Psoas muscle (tissue), 8 donors: ENCODE results near the gene CCDC60. TPM values are rescaled to one million over a fixed set of nuclear protein-coding genes. Genes with fewer than 3 reads are reported as not detected.

Source experiments
- ATAC-seq, 4 donors: fragments of 200-7000 bp; cut with Tn5 transposase; one replicate each; pipeline ENCODE4 v1.9.1; 2020; ENCODE audit warnings: moderate library complexity in 3 of 4, mild to moderate bottlenecking in 2 of 4
- DNase-seq, 2 donors: peaks; one replicate each; pipeline ENCODE4 v3.0.0-alpha.2; 2020
- H3K27ac ChIP-seq: fragments of 200-600 bp; one replicate; pipeline ENCODE4 v1.8.0; 2022
- H3K27me3 ChIP-seq, 3 donors: fragments of 200-600 bp in 1 of 3; one replicate each; pipeline versions ENCODE4 v1.6.1 to v1.8.0; 2013 to 2022; ENCODE audit warnings: low read length in 2 of 3, mild to moderate bottlenecking in 2 of 3, moderate library complexity in 1 of 3; ENCODE audit not compliant: insufficient read depth in 3 of 3
- H3K36me3 ChIP-seq, 2 donors: fragments of 200-600 bp in 1 of 2; one replicate each; pipeline versions ENCODE4 v1.6.1 to v1.8.0; 2013 to 2022; ENCODE audit warnings: low read depth in 1 of 2, mild to moderate bottlenecking in 1 of 2, moderate library complexity in 1 of 2; ENCODE audit not compliant: insufficient read depth in 1 of 2
- H3K4me1 ChIP-seq: fragments of 200-600 bp; one replicate; pipeline ENCODE4 v1.8.0; 2022
- H3K4me3 ChIP-seq: fragments of 200-600 bp; one replicate; pipeline ENCODE4 v1.8.0; 2022; ENCODE audit warnings: mild to moderate bottlenecking
- H3K9me3 ChIP-seq: fragments of 200-600 bp; one replicate; pipeline ENCODE4 v1.8.0; 2022
- WGBS, 3 donors: extraction: QIAGEN DNeasy Blood & Tissue Kit; methylation state at CpG; one replicate each; pipeline versions ENCODE4 v1.1.6 to v1.1.7; 2013; 5-methylcytosine and 5-hydroxymethylcytosine counted together
- intact Hi-C, 2 donors: fragments of 100-400 bp; cut with DNase I; formaldehyde crosslinking; loops; one replicate each; pipeline versions ENCODE4 v1.11.0 to v1.14.2; 2022
- polyA plus RNA-seq, 3 donors: library from polyadenylated mRNA; stranded (reverse); fragments of 200-250 nt; gene quantifications; one replicate each; pipeline ENCODE4 v1.2.3, GENCODE V29; 2013
- total RNA-seq, 4 donors: library from RNA; stranded (reverse); fragmentation: NEBNext Ultra II Directional in 2 of 4; extraction: Animal tissue kit (Norgen Biotek cat#: 25700) in 2 of 4; gene quantifications; one replicate each; pipeline versions ENCODE4 v1.2.1 to v1.2.4, GENCODE V29; 2021 to 2023
- TF ChIP-seq, protein P1 (sequence below): fragments of 200-600 bp; IDR thresholded peaks from one replicate; pipeline ENCODE4 v1.8.0; 2022; ENCODE audit warnings: antibody characterized with exemption
- donor health status: healthy with polysubstance abuse.
- donor health status: DM: no; HTN: no; CAD: no; lungs with moderate emphysema.
- donor health status: Bipolar disorder and iron deficiency.
- donor health status: healthy.
- donor health status: DM: yes; HTN: yes; CAD: no.
- donor health status: DM: no; HTN: no; CAD: no.
- donor health status: DM: no; HTN: no; CAD: no.
- donor health status: DM: yes; HTN: yes; CAD: no.

Gene CCDC60
- total and polyA plus RNA-seq, 7 donors: not detected

DNA sequence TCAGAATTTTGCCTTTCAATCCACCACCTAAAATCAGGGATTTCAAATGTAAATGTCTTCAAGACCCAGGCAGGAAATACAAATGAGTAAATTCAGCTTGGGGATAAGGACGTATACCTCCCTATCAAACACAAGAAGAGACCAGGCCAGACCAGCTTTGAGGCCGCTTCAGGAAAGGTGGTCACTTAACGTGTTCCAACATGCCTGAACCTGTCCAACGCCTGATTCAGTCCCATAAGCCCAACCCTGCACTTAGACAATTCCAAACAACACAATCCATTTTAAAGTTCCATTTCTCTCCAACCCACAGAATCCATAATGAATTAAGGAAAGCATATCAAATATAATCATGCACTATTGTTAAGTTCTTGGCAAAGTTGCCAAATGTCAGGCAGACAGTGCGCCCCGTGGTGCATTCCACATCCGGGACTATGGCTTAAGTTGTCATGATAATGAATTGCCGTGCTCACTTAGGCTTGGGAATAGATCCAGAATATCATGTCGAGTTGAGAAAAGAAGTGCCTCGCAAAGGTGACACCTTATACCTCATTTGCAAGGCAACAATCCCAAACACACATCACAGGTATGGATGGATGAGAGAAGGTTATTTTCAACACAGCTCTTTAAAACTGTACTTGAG is 35.5 kb downstream of the CCDC60 start:
- H3K9me3 ChIP-seq: no peaks in the 10 kb centered on the region
- 44 to 49% (median 47%) methylated on average over 10 of the region's 10 CpGs for WGBS, 3 donors
- no peaks in the 10 kb centered on the region for H3K4me1 ChIP-seq
- TF ChIP-seq, protein P1, sequence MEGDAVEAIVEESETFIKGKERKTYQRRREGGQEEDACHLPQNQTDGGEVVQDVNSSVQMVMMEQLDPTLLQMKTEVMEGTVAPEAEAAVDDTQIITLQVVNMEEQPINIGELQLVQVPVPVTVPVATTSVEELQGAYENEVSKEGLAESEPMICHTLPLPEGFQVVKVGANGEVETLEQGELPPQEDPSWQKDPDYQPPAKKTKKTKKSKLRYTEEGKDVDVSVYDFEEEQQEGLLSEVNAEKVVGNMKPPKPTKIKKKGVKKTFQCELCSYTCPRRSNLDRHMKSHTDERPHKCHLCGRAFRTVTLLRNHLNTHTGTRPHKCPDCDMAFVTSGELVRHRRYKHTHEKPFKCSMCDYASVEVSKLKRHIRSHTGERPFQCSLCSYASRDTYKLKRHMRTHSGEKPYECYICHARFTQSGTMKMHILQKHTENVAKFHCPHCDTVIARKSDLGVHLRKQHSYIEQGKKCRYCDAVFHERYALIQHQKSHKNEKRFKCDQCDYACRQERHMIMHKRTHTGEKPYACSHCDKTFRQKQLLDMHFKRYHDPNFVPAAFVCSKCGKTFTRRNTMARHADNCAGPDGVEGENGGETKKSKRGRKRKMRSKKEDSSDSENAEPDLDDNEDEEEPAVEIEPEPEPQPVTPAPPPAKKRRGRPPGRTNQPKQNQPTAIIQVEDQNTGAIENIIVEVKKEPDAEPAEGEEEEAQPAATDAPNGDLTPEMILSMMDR: no peak
- no peak overlapping the region for H3K27ac ChIP-seq
- ATAC-seq (no peak), DNase-seq (no peak)
- intact Hi-C loops: no loop called here
- no peak overlapping the region for H3K4me3 ChIP-seq
- peaks cover 0 to 2% (median 0%) of the 10 kb centered on the region in 3 donors for H3K27me3 ChIP-seq
- H3K36me3 ChIP-seq: no peaks in the 10 kb centered on the region

DNA sequence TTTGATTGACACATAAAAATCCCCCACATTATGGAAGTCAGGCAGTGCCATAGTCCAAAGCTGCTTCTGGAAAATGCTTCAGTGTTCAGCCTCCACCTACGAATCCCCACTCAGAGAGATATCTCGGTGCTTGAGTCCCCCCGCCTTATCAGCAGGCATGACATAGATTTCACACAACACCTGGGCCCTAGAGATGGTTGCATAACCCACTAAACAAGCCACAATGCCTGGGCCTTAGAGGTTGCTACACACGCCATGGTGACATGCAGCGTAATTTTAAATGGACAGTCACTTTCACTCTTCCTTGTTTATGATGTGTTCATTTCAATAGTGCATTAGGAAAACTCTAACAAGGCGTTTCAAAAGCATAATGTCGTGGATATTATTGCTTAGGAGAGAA is 38.0 kb downstream of the CCDC60 start:
- Histone ChIP-seq H3K4me3 (no peak overlapping the region), H3K36me3 (no peaks in the 10 kb centered on the region), H3K27ac (no peak overlapping the region), H3K9me3 (no peaks in the 10 kb centered on the region), H3K27me3 (peaks cover 0 to 2% (median 0%) of the 10 kb centered on the region in 3 donors), H3K4me1 (no peaks in the 10 kb centered on the region)
- TF ChIP-seq, protein P1: no peak
- 75 to 82% (median 78%) methylated on average over 7 of the region's 7 CpGs for WGBS, 3 donors
- no peak for DNase-seq
- intact Hi-C loops: no loop called here
- ATAC-seq: no peak

DNA sequence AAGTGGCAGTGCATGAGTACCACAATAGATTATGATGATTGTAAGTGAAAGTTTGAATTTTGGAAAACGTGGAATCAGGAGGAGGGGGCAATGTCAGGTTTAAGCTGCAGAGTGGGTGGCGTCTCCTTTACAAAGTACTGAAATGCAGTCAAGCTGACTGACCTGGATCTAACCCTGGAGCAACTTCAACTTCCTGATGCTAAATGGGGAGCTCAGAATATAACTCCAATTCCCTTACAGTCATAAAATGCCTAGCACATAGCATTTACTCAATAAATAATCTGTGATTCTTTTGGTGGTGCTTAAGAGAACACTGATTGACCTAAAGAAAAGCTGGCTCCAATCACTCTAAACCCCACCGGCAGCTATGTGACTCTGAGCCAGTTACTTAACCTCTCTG is 38.5 kb downstream of the CCDC60 start:
- H3K36me3 ChIP-seq: no peaks in the 10 kb centered on the region
- no peaks in the 10 kb centered on the region for H3K4me1 ChIP-seq
- no peak for DNase-seq
- TF ChIP-seq, protein P1: no peak
- H3K4me3 ChIP-seq: no peak overlapping the region
- no peaks in the 10 kb centered on the region for H3K9me3 ChIP-seq
- intact Hi-C loops: no loop called here
- no peak for ATAC-seq
- no peak overlapping the region for H3K27ac ChIP-seq
- peaks cover 0 to 2% (median 0%) of the 10 kb centered on the region in 3 donors for H3K27me3 ChIP-seq
- 60 to 67% (median 62%) methylated on average over 3 of the region's 3 CpGs for WGBS, 3 donors

DNA sequence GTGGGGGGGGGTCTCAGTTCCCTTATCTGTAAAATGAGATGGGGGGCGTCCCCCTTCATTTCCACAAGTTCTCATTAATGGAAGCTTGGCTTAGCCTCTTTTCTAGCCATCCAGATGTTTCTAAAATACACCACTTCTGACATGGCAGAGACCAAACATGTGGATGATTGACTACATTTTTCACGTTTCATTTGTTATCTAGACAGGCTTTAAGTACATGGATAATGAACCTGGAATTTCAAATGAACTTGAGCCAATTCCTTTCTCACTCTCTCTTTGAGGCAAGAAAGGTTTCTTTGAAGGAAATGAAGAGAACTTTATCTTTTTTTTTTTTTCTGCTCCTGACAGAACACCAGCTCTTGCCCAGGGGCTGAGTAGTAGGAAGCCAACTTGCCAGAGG is 39.1 kb downstream of the CCDC60 start:
- no peaks in the 10 kb centered on the region for H3K9me3 ChIP-seq
- ATAC-seq (no peak), DNase-seq (no peak)
- no peaks in the 10 kb centered on the region for H3K4me1 ChIP-seq
- intact Hi-C loops: no loop called here
- no peaks in the 10 kb centered on the region for H3K27me3 ChIP-seq
- WGBS, 3 donors: 46 to 58% (median 56%) methylated on average over 2 of the region's 2 CpGs
- H3K27ac ChIP-seq: no peak overlapping the region
- H3K4me3 ChIP-seq: no peak overlapping the region
- no peaks in the 10 kb centered on the region for H3K36me3 ChIP-seq
- TF ChIP-seq, protein P1: no peak

DNA sequence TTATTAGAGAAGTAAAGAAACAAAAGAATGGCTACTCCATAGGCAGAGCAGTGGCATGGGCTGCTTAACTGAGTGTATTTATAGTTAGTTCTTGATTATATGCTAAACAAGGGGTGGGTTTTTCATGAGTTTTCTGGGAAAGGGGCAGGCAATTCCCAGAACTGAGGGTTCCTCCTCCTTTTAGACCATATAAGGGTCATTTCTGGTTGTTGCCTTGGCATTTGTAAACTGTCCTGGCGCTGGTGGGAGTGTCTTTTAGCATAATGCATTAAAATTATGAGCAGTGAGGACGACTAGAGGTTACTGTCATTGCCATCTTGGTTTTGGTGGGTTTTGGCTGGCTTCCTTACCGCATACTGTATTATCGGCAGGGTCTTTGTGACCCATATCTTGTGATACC is 40.1 kb downstream of the CCDC60 start:
- Histone ChIP-seq H3K27me3 (no peaks in the 10 kb centered on the region), H3K4me3 (no peak overlapping the region), H3K27ac (no peak overlapping the region), H3K9me3 (no peaks in the 10 kb centered on the region), H3K36me3 (no peaks in the 10 kb centered on the region), H3K4me1 (no peaks in the 10 kb centered on the region)
- intact Hi-C loops: no loop called here
- TF ChIP-seq, protein P1: no peak
- ATAC-seq (no peak), DNase-seq (no peak)
- WGBS, 3 donors: 78 to 83% (median 81%) methylated on average over 4 of the region's 4 CpGs
